KG1 (cell line): ENCODE measurements around the gene TPRKB.
"Not testable (repeated sequence)": the region's sequence is repeated elsewhere in the genome, so short reads cannot be mapped to it uniquely, and the experiment has no call there.

Experiments
- DNase-seq: peaks from one replicate; lab custom pipeline; 2025; lab: John Stamatoyannopoulos, UW

Gene TPRKB

DNA sequence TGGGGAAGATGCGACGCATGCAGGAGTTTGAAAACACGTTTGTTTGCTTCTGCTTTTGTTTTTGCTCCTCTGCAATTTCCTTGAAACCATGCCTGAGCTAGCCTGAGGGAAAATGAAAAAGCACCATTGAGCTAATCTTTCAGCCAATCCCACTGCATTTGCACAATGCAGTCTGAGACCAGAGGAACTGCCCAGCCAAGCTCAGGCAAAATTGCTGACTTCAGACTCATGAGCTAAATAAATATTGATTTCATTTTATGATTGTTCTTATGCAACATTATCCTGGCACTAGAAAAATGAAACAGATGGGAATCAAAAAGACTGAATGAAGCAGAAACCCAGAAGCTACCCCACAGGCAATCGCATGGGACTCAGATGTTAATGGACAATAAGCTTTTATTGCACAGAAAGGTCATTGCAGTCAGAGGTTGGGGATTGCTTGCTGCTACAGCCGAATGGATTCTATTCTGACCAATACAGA, 37.0 kb downstream of the TPRKB start:
- no peak for DNase-seq

DNA sequence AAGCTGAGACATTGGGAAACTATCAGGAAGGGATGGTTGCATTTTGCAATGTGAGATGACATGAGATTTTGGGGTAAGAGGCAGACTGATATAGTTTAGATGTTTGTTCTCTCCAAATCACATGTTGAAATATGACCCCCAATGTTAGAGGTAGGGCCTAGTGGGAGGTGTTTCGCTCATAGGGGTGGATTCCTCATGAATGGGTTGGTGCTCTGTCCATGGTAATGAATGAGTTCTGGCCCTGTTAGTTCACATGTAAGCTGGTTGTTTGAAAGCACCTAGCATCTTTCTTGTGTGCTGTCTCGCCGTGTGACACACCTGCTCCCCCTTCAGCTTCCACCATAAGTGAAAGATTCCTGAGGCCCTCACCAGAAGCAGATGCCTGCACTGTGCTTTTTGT, 37.7 kb downstream of the TPRKB start:
- DNase-seq, result no peak

GRCh38 chr2:73698101-73698500, 39.0 kb downstream of the TPRKB start:
- no peak for DNase-seq

- no peak for DNase-seq
Observed at GRCh38 chr2:73697606-73698005, 39.5 kb downstream of the TPRKB start.

GRCh38 chr2:73696985-73697384, 40.2 kb downstream of the TPRKB start:
- DNase-seq, result not testable (repeated sequence)

DNA sequence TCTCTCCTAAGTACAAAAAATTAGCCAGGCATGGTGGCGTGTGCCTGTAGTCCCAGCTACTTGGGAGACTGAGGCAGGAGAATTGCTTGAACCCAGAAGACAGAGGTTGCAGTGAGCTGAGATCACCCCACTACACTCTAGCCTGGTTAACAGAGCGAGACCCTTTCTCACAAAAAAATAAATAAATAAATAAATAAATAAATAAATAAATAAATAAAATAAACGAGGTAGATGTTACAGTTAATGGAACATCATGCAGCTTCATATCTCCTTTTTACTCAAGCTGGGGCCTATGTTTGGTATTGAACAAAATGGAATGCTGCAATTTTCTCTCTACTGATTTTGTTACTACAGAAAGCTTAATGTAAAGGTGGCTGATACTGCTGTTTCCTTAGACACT, 40.6 kb downstream of the TPRKB start:
- not testable (repeated sequence) for DNase-seq

DNA sequence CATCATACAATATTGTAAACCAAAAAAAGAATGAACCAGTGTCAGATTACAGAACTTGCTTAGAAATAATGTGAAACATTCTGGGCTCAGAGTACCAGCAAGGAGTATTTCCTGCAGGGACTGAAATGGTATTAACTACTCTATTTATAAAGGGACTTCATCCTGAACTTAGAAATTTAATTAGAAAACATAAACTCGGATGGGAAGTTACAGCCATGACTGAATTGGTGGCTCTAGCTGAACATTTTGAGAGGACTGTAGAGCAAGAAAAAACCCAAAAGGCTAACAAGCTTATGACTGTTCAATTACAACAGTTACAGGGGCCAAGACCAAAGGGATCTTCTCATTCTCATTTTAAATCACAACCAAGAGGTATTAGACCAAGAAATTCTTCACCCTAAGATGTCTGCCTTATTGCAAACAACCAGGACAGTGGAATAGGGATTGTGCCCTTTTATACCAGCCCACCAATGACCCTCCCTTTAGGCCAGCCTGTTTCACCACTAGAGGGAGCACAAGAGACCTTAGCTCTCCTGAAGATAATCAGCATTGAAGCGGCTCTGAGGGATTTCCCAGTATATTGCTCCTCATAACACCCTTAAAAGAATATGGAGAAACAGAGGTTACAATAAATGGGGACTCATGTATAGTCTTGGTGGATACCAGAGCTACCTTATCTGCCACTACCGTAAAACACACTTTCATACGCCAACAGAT, 46.6 kb downstream of the TPRKB start:
- not testable (repeated sequence) for DNase-seq

DNA sequence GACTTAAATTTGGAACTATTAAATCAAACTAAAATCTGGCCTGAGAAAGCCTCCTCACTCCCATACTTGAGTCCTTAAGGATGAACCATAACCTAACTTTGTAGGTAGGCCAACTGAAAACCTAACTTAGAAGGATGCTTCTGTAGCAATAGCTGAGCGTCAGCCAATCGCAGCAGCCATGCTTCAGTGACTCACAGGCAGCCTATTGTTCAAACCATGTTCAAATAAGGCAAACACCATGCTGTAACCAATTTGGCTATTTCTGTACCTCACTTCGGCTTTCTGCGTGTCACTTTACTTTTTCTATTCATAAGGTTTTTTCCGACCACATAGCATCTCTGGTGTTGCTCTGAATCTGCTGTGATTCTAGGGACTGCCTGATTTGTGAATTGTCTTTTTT, 48.7 kb downstream of the TPRKB start:
- DNase-seq, result not testable (repeated sequence)

- DNase-seq, result no peak
Observed at GRCh38 chr2:73685764-73686438, 51.2 kb downstream of the TPRKB start.

DNA sequence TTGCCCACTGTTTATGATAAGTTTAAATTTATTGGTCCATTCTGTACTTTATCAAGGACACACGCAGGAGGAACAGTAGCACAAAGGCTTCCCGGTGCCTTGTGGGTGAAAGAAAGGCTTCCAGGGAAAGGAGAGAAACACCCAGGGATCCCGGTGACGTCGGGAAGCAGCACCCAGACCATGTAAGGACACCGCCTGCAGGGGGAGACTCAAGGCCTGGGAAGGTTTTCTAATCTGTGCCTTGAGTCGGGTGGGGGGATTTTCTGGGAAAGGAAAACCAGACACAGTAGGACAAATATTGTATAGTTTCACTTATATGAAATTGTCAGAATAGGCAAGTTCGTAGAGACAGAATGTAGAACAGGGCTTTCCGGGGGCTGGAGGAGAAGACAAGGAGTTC, 52.2 kb downstream of the TPRKB start:
- DNase-seq, result not testable (repeated sequence)

- not testable (repeated sequence) for DNase-seq
Observed at GRCh38 chr2:73684325-73684724, 52.8 kb downstream of the TPRKB start.

DNA sequence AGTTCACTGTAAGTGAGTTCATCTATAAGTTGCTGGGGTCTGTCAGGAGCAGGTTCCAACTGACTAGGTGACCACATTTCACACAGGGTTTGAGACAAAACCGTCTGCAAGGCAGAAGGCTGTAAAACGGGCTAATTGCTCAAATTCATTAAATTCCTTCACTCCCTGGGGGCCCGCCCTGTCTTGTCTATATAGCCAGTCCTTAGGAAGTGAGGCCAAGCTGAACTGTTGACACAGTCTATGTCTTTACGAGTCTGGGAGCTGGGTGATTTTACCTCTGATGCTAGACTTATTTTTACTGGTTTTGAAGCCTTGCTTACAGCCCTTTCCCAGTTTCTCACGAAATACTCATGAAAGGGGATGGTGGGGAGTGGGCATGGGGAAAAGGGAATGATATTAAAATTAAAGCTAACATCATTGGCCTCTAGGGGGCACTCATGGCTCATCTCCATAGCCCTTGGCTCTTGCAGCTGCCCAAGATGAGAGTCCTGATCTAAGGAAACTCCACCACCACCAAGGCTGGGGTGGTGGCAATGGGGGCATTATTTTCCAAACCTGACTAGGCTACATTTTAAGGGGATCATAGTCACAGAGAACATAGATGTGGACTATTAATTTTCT, 57.1 kb downstream of the TPRKB start:
- DNase-seq, result not testable (repeated sequence)
